B cell (primary cell): ENCODE results near the gene ERC2. TPM values are rescaled to one million over a fixed set of nuclear protein-coding genes. Genes with fewer than 3 reads are reported as not detected.

Experiments
- ATAC-seq: fragments of 200-7000 bp; cut with Tn5 transposase; one replicate; pipeline ENCODE4 v1.10.0; 2021; ENCODE audit warnings: low read depth, mild to moderate bottlenecking, moderate number of reproducible peaks, moderate library complexity
- CTCF ChIA-PET: fragments of 350-600 bp; sonication (Branson Sonifier 250); formaldehyde crosslinking; loops from one replicate; lab custom pipeline; 2021; ENCODE audit warnings: antibody characterized with exemption, inconsistent platforms; lab: Charles Lee
- POLR2A ChIA-PET: fragments of 350-600 bp; sonication (Branson Sonifier 250); formaldehyde crosslinking; loops from one replicate; lab custom pipeline; 2021; ENCODE audit warnings: antibody characterized with exemption; lab: Charles Lee
- DNase-seq: peaks from one replicate; pipeline ENCODE4 v3.0.0; 2013
- H2AFZ ChIP-seq: 2 replicates; pipeline ENCODE4 v1.6.1; 2012; ENCODE audit warnings: mild to moderate bottlenecking, low read depth, low read length; ENCODE audit not compliant: insufficient read depth, poor library complexity, severe bottlenecking
- H3K27ac ChIP-seq, 2 donors: 1 replicate in 1 of 2; 2 replicates in 1 of 2; pipeline ENCODE4 v1.5.1; 2012 to 2013; ENCODE audit warnings: low read length in 2 of 2, mild to moderate bottlenecking in 2 of 2, moderate library complexity in 1 of 2
- H3K27me3 ChIP-seq, 4 experiments: fragments of 200-600 bp in 1 of 4; sonication (generic) in 1 of 4; replicated peaks in 1 of 4; 1 replicate in 2 of 4; 2 replicates in 2 of 4; pipeline versions ENCODE4 v1.6.1 to v1.7.0; 2013 to 2016; ENCODE audit warnings: low read length in 3 of 4, mild to moderate bottlenecking in 2 of 4, mixed read lengths in 1 of 4, moderate library complexity in 1 of 4; ENCODE audit not compliant: insufficient read depth in 4 of 4, control insufficient read depth in 3 of 4; ENCODE audit errors: control extremely low read depth in 1 of 4
- H3K36me3 ChIP-seq, 2 experiments: replicated peaks in 1 of 2; 1 replicate in 1 of 2; 2 replicates in 1 of 2; pipeline versions ENCODE4 v1.6.1 to v1.7.1; 2013; ENCODE audit warnings: low read length in 1 of 2; ENCODE audit not compliant: insufficient read depth in 2 of 2, control insufficient read depth in 1 of 2; ENCODE audit errors: control extremely low read depth in 1 of 2, extremely low read depth in 1 of 2
- H3K4me1 ChIP-seq, 2 donors: fragments of 200-600 bp in 1 of 2; sonication (generic) in 1 of 2; 1 replicate in 1 of 2; 2 replicates in 1 of 2; pipeline versions ENCODE4 v1.5.1 to v1.6.1; 2013 to 2017; ENCODE audit warnings: low read length in 2 of 2; ENCODE audit not compliant: control insufficient read depth in 2 of 2, insufficient read depth in 2 of 2
- H3K4me2 ChIP-seq: replicated peaks from 2 replicates; pipeline ENCODE3; 2012; ENCODE audit warnings: mild to moderate bottlenecking, low read depth, low read length; ENCODE audit not compliant: poor library complexity, severe bottlenecking
- H3K4me3 ChIP-seq, 5 experiments: fragments of 200-600 bp in 1 of 5; sonication (generic) in 1 of 5; 1 replicate in 3 of 5; 2 replicates in 2 of 5; pipeline versions ENCODE4 v1.5.1 to v1.7.0; 2011 to 2016; ENCODE audit warnings: low read length in 4 of 5, mild to moderate bottlenecking in 4 of 5, low read depth in 2 of 5, control low read depth in 1 of 5, moderate library complexity in 1 of 5; ENCODE audit not compliant: insufficient read depth in 1 of 5; ENCODE audit errors: control extremely low read depth in 1 of 5, extremely low read depth in 1 of 5
- H3K79me2 ChIP-seq: fragments of 200-600 bp; sonication (generic); one replicate; pipeline ENCODE4 v1.6.0; 2016; ENCODE audit warnings: low read length; ENCODE audit not compliant: control insufficient read depth, insufficient read depth
- H3K9ac ChIP-seq: fragments of 200-600 bp; sonication (generic); 2 replicates; pipeline ENCODE4 v1.6.1; 2017; ENCODE audit warnings: mild to moderate bottlenecking, low read length, moderate library complexity
- H3K9me3 ChIP-seq, 3 donors: one replicate each; pipeline versions ENCODE4 v1.6.1 to v1.7.1; 2013; ENCODE audit warnings: low read length in 2 of 3; ENCODE audit not compliant: control insufficient read depth in 2 of 3, insufficient read depth in 1 of 3; ENCODE audit errors: control extremely low read depth in 1 of 3
- H4K20me1 ChIP-seq: 2 replicates; pipeline ENCODE4 v1.6.0; 2012; ENCODE audit warnings: mild to moderate bottlenecking, low read length; ENCODE audit not compliant: insufficient read depth, control insufficient read depth, poor library complexity, severe bottlenecking
- H3K27ac Mint-ChIP-seq: one replicate; pipeline ENCODE4 v1.8.0; 2021; ENCODE audit warnings: mixed read lengths
- H3K27me3 Mint-ChIP-seq: one replicate; pipeline ENCODE4 v1.8.0; 2021; ENCODE audit warnings: mixed read lengths
- H3K4me1 Mint-ChIP-seq: one replicate; pipeline ENCODE4 v1.8.0; 2021; ENCODE audit warnings: mixed read lengths
- H3K4me3 Mint-ChIP-seq: one replicate; pipeline ENCODE4 v1.8.0; 2021; ENCODE audit warnings: mixed read lengths
- H3K9me3 Mint-ChIP-seq: one replicate; pipeline ENCODE4 v1.8.0; 2022; ENCODE audit warnings: mixed read lengths; ENCODE audit not compliant: insufficient read depth
- EZH2 ChIP-seq: IDR thresholded peaks from 2 replicates; pipeline ENCODE4 v1.6.1; 2012; ENCODE audit warnings: borderline replicate concordance, low read depth, mild to moderate bottlenecking, moderate library complexity, low read length; ENCODE audit not compliant: insufficient read depth, poor library complexity, severe bottlenecking
- WGBS: methylation state at CpG from one replicate; pipeline ENCODE4 v1.1.5; 2013; ENCODE audit warnings: missing lambda C conversion rate; ENCODE audit not compliant: insufficient coverage; 5-methylcytosine and 5-hydroxymethylcytosine counted together
- intact Hi-C: fragments of 100-400 bp; cut with micrococcal nuclease; formaldehyde crosslinking; loops from one replicate; pipeline ENCODE4 v1.10.0; 2022
- polyA plus RNA-seq: library from polyadenylated mRNA; depleted of rRNA; stranded (reverse); fragments of >200 nt; gene quantifications from 2 replicates; pipeline ENCODE4 v1.2.3, GENCODE V29; 2012
- total RNA-seq, 2 donors: library from RNA; stranded (reverse); fragments of 120-200 nt in 1 of 2; gene quantifications; 1 replicate in 1 of 2; 2 replicates in 1 of 2; pipeline versions ENCODE4 v1.2.3 to v1.2.4, GENCODE V29; 2013 to 2022
- TF ChIP-seq, protein P1 (sequence below): fragments of 200-600 bp; IDR thresholded peaks from one replicate; pipeline ENCODE4 v1.8.0; 2022; ENCODE audit warnings: antibody characterized with exemption, mild to moderate bottlenecking

The ERC2 gene
- total and polyA plus RNA-seq, 2 donors (not counting 1 experiment from before 2014, with no cell fraction given), result not detected

GRCh38 chr3:55826731-55827496 lies 641.4 kb downstream of the ERC2 start:
- no peaks in the 10 kb centered on the region for H3K27me3 ChIP-seq
- intact Hi-C loops, result no loop called here
- H3K79me2 ChIP-seq, result no peaks in the 10 kb centered on the region
- Mint-ChIP-seq H3K9me3 (no peaks in the 10 kb centered on the region), H3K4me1 (no peaks in the 10 kb centered on the region), H3K4me3 (no peak overlapping the region), H3K27me3 (peaks cover 7% of the 10 kb centered on the region), H3K27ac (no peak overlapping the region)
- no peak for ATAC-seq
- no peaks in the 10 kb centered on the region for H3K36me3 ChIP-seq
- ChIA-PET CTCF (no interaction called here), POLR2A (no interaction called here)
- peaks cover 0 to 8% (median 0%) of the 10 kb centered on the region in 3 donors for H3K9me3 ChIP-seq
- no peak overlapping the region for H3K27ac ChIP-seq
- TF ChIP-seq, protein P1, sequence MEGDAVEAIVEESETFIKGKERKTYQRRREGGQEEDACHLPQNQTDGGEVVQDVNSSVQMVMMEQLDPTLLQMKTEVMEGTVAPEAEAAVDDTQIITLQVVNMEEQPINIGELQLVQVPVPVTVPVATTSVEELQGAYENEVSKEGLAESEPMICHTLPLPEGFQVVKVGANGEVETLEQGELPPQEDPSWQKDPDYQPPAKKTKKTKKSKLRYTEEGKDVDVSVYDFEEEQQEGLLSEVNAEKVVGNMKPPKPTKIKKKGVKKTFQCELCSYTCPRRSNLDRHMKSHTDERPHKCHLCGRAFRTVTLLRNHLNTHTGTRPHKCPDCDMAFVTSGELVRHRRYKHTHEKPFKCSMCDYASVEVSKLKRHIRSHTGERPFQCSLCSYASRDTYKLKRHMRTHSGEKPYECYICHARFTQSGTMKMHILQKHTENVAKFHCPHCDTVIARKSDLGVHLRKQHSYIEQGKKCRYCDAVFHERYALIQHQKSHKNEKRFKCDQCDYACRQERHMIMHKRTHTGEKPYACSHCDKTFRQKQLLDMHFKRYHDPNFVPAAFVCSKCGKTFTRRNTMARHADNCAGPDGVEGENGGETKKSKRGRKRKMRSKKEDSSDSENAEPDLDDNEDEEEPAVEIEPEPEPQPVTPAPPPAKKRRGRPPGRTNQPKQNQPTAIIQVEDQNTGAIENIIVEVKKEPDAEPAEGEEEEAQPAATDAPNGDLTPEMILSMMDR, result peak; percentile 45
- TF ChIP-seq EZH2, result no peak
- no peaks in the 10 kb centered on the region for H4K20me1 ChIP-seq
- H2AFZ ChIP-seq, result no peak overlapping the region
- H3K4me2 ChIP-seq, result no peak overlapping the region
- no peak overlapping the region for H3K4me3 ChIP-seq
- WGBS, result 94% methylated on average over 3 of the region's 6 CpGs
- no peaks in the 10 kb centered on the region for H3K4me1 ChIP-seq
- no peak overlapping the region for H3K9ac ChIP-seq
- no peak for DNase-seq

GRCh38 chr3:55826097-55826496 lies 642.2 kb downstream of the ERC2 start:
- no peak overlapping the region for H3K4me3 ChIP-seq
- no peaks in the 10 kb centered on the region for H3K27me3 ChIP-seq
- Mint-ChIP-seq H3K9me3 (no peaks in the 10 kb centered on the region), H3K4me3 (no peak overlapping the region), H3K4me1 (no peaks in the 10 kb centered on the region), H3K27ac (no peak overlapping the region), H3K27me3 (peaks cover 7% of the 10 kb centered on the region)
- no peak for TF ChIP-seq EZH2
- TF ChIP-seq, protein P1, result no peak
- H3K4me2 ChIP-seq, result no peak overlapping the region
- CTCF ChIA-PET, result no interaction called here
- H3K36me3 ChIP-seq, result no peaks in the 10 kb centered on the region
- H3K9me3 ChIP-seq, result peaks cover 0 to 8% (median 0%) of the 10 kb centered on the region in 3 donors
- no peak overlapping the region for H2AFZ ChIP-seq
- POLR2A ChIA-PET, result no interaction called here
- no peak overlapping the region for H3K9ac ChIP-seq
- H4K20me1 ChIP-seq, result no peaks in the 10 kb centered on the region
- no peak for DNase-seq
- H3K79me2 ChIP-seq, result no peaks in the 10 kb centered on the region
- ATAC-seq, result no peak
- H3K27ac ChIP-seq, result no peak overlapping the region
- H3K4me1 ChIP-seq, result no peaks in the 10 kb centered on the region
- intact Hi-C loops, result no loop called here
